ENCODE measurements around the gene PIM2.

GRCh38 chrX:48919947-48920717, 1.3 kb upstream of the PIM2 start:
- TF ChIP-seq FOXM1 (IDR thresholded peaks at IDR 0.05; ENCODE audit: borderline replicate concordance) (no peak), CTBP1 (IDR thresholded peaks at IDR 0.05; ENCODE audit: borderline replicate concordance) (no peak)
